ENCODE results near the gene LRRTM3.

LRRTM3 gene

DNA sequence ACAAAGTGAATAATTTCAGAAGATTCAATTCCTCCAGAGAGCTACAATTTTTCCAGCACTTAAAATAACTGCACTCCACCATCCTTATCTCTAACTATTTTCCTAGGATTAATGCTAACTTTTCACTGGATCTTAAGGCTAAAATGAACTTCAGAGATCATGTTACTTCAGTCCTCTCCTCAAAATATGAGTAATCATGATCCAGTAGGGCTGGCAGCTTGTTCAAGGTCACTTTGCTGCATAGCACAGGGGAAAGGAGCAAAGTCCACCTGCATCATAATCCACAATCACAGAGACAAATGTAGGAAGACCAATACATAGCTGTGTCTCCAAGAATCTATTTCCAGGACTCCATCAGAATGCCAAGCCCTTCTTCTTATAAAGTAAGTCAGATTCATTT is 150.3 kb downstream of the LRRTM3 start:
- TF ChIP-seq EP300 (IDR thresholded peaks at IDR 0.05; ENCODE audit: borderline replicate concordance) (no peak), CREB1 (IDR thresholded peaks at IDR 0.05; ENCODE audit: low read depth) (no peak), TEAD4 (IDR thresholded peaks at IDR 0.05) (no peak)
- TF ChIP-seq, protein P1, sequence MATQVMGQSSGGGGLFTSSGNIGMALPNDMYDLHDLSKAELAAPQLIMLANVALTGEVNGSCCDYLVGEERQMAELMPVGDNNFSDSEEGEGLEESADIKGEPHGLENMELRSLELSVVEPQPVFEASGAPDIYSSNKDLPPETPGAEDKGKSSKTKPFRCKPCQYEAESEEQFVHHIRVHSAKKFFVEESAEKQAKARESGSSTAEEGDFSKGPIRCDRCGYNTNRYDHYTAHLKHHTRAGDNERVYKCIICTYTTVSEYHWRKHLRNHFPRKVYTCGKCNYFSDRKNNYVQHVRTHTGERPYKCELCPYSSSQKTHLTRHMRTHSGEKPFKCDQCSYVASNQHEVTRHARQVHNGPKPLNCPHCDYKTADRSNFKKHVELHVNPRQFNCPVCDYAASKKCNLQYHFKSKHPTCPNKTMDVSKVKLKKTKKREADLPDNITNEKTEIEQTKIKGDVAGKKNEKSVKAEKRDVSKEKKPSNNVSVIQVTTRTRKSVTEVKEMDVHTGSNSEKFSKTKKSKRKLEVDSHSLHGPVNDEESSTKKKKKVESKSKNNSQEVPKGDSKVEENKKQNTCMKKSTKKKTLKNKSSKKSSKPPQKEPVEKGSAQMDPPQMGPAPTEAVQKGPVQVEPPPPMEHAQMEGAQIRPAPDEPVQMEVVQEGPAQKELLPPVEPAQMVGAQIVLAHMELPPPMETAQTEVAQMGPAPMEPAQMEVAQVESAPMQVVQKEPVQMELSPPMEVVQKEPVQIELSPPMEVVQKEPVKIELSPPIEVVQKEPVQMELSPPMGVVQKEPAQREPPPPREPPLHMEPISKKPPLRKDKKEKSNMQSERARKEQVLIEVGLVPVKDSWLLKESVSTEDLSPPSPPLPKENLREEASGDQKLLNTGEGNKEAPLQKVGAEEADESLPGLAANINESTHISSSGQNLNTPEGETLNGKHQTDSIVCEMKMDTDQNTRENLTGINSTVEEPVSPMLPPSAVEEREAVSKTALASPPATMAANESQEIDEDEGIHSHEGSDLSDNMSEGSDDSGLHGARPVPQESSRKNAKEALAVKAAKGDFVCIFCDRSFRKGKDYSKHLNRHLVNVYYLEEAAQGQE (IDR thresholded peaks at IDR 0.05; ENCODE audit: low read depth), result no peak
- TF ChIP-seq, protein P2, sequence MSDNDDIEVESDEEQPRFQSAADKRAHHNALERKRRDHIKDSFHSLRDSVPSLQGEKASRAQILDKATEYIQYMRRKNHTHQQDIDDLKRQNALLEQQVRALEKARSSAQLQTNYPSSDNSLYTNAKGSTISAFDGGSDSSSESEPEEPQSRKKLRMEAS (IDR thresholded peaks at IDR 0.05), result no peak

DNA sequence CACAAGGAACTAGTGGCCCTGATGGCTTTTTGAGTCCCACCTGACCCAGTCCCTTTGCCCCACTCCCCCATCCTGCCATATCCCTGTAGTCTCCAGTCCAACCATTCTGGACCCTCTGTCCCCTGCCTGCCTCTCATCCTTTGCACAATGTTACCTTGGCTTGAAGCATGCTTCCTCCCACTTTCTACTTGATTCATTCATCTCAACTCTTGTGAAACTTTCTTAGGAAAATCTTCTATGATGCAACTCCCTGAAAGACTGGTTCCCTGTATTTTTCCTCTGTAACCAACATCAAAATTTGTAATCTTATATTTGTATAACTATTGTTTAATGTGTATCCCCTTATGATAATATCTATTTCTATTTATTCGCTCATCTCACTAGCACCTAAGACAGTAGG is 151.5 kb downstream of the LRRTM3 start:
- TF ChIP-seq TCF12 (IDR thresholded peaks at IDR 0.05; ENCODE audit: low read depth) (no peak), CREB1 (IDR thresholded peaks at IDR 0.05; ENCODE audit: low read depth) (no peak), CEBPB (IDR thresholded peaks at IDR 0.05) (no peak)
- TF ChIP-seq, protein P3, sequence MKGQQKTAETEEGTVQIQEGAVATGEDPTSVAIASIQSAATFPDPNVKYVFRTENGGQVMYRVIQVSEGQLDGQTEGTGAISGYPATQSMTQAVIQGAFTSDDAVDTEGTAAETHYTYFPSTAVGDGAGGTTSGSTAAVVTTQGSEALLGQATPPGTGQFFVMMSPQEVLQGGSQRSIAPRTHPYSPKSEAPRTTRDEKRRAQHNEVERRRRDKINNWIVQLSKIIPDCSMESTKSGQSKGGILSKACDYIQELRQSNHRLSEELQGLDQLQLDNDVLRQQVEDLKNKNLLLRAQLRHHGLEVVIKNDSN (IDR thresholded peaks at IDR 0.05), result no peak

DNA sequence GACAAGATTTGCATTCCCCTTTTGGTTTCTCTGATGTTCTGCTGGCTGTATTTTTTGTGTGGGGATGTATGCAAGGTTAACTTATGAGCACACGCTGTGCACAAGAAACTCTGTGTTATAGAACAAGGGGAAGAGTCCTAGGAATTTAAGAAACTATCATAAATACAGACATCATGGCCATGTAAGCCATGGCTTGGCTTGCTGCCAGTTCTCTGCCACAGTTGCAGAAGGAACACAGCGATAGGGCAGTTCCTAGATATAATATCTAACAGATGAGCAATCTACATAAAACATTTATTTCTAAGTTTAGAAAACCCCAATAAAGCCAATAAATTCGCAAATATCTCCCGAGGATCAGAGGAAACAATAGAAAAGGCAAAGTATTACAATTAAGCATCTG is 153.3 kb downstream of the LRRTM3 start:
- no peak for TF ChIP-seq EGR1 (IDR thresholded peaks at IDR 0.05)
- no peak for TF ChIP-seq CEBPB (IDR thresholded peaks at IDR 0.05)
- TF ChIP-seq ZBTB7A (IDR thresholded peaks at IDR 0.05; ENCODE audit: low read depth), result no peak
- TF ChIP-seq TEAD4 (IDR thresholded peaks at IDR 0.05), result no peak
- TF ChIP-seq RAD21 (IDR thresholded peaks at IDR 0.05; ENCODE audit: low read depth), result no peak
- TF ChIP-seq NFIC (IDR thresholded peaks at IDR 0.05), result no peak
- no peak for TF ChIP-seq FOXM1 (IDR thresholded peaks at IDR 0.05; ENCODE audit: borderline replicate concordance, low read depth)
- no peak for TF ChIP-seq EP300 (IDR thresholded peaks at IDR 0.05; ENCODE audit: borderline replicate concordance)

DNA sequence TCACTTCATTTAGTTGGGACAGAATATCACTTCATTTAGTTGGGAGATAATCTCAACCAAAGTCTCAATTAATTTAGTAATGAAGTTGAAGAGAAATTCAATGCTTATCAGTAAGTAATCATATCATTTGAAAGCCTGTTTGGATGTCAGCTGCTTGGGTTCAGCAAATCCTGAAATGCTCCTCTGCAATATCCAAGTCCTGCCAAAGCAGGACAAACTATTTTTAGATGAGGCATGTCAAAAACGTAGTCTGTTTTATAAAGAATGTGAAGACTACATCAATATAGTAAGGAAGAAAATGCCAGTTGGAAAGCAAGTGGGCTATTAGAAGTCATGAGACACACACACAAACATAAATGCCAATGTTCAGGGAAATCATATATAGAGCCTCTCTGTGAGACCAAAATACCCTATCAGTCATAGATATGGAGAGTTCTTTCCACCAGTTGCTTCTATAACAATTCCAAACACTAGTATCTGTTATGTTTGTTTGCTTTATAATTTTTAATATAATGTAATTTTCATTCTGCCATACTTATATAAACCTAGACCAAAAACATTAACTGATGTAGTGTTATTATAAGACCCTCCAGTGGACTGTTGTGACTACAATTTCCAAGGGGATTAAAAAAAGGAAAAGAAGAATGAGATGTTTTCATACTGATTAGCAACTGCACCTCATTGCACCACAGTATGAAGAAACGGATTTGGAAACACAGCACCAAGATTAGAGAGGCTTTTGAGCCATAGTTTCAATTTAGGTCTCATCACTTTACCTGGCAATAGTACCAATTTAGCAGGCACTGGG is 160.7 kb downstream of the LRRTM3 start:
- TF ChIP-seq YY1 (IDR thresholded peaks at IDR 0.05; ENCODE audit: low read depth) (no peak), NFIC (IDR thresholded peaks at IDR 0.05) (no peak), TCF12 (IDR thresholded peaks at IDR 0.05; ENCODE audit: low read depth) (no peak), EP300 (IDR thresholded peaks at IDR 0.05; ENCODE audit: borderline replicate concordance) (no peak), TAF1 (IDR thresholded peaks at IDR 0.05; ENCODE audit: low read depth) (no peak), TEAD4 (IDR thresholded peaks at IDR 0.05) (no peak)
- TF ChIP-seq, protein P3 (IDR thresholded peaks at IDR 0.05), result no peak
- TF ChIP-seq, protein P2 (IDR thresholded peaks at IDR 0.05), result no peak

DNA sequence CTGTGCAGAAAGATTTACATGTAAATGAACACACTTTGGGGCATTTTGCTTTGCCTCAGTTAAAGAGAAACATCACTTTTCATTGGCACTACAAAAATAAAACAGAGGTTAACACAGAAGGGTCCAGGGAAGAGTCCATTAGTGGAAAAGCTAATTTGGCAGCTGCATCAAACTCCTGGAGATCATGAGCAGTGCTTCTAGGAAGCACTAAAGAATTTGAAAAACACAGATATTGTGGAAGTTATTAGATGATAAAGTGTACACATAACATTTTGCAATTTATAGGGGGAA is 161.2 kb downstream of the LRRTM3 start:
- TF ChIP-seq TEAD4 (IDR thresholded peaks at IDR 0.05) (no peak), TAF1 (IDR thresholded peaks at IDR 0.05; ENCODE audit: low read depth) (no peak), YY1 (IDR thresholded peaks at IDR 0.05; ENCODE audit: low read depth) (no peak), CEBPB (IDR thresholded peaks at IDR 0.05) (no peak), EP300 (IDR thresholded peaks at IDR 0.05; ENCODE audit: borderline replicate concordance) (no peak), FOXM1 (IDR thresholded peaks at IDR 0.05; ENCODE audit: borderline replicate concordance, low read depth) (no peak), CREB1 (IDR thresholded peaks at IDR 0.05; ENCODE audit: low read depth) (no peak), NFIC (IDR thresholded peaks at IDR 0.05) (no peak), EGR1 (IDR thresholded peaks at IDR 0.05) (no peak), TCF12 (IDR thresholded peaks at IDR 0.05; ENCODE audit: low read depth) (no peak), RAD21 (IDR thresholded peaks at IDR 0.05; ENCODE audit: low read depth) (no peak), ZBTB7A (IDR thresholded peaks at IDR 0.05; ENCODE audit: low read depth) (no peak)
- TF ChIP-seq, protein P1 (IDR thresholded peaks at IDR 0.05; ENCODE audit: low read depth), result no peak
- TF ChIP-seq, protein P3 (IDR thresholded peaks at IDR 0.05), result no peak
- TF ChIP-seq, protein P2 (IDR thresholded peaks at IDR 0.05), result no peak

DNA sequence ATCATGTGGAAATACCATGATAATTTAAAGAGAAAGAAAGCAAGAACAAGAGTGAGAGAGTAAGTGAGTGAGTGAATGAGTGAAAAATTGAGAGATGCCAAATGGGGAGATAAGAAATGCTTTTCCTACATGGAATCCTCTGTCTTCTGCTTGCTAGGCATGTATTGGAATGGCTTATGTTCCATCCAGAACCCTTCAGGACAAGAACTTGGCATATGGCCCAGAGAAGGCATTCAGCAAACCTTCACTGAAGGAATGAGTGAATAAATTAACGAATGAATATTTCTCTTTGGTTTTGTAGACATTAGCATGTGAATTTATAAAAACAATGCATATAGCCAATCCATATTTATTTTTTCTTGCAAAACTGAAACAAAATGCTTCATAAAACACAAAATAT is 162.2 kb downstream of the LRRTM3 start:
- TF ChIP-seq RAD21 (IDR thresholded peaks at IDR 0.05; ENCODE audit: low read depth) (no peak), CEBPB (IDR thresholded peaks at IDR 0.05) (no peak), EP300 (IDR thresholded peaks at IDR 0.05; ENCODE audit: borderline replicate concordance) (no peak), TCF12 (IDR thresholded peaks at IDR 0.05; ENCODE audit: low read depth) (no peak), EGR1 (IDR thresholded peaks at IDR 0.05) (no peak), NFIC (IDR thresholded peaks at IDR 0.05) (no peak), YY1 (IDR thresholded peaks at IDR 0.05; ENCODE audit: low read depth) (no peak), FOXM1 (IDR thresholded peaks at IDR 0.05; ENCODE audit: borderline replicate concordance, low read depth) (no peak)
- TF ChIP-seq, protein P3 (IDR thresholded peaks at IDR 0.05), result no peak
- TF ChIP-seq, protein P1 (IDR thresholded peaks at IDR 0.05; ENCODE audit: low read depth), result no peak
- TF ChIP-seq, protein P2 (IDR thresholded peaks at IDR 0.05), result no peak
